HepG2 (cell line): Measurements from ENCODE around the gene RFXAP. TPM values are rescaled to one million over a fixed set of nuclear protein-coding genes. Genes with fewer than 3 reads are reported as not detected.

Experiments
- ATAC-seq: fragments of 200-7000 bp; cut with Tn5 transposase; 3 replicates; pipeline ENCODE4 v1.9.1; 2020; ENCODE audit warnings: mild to moderate bottlenecking, moderate library complexity
- BruUV-seq: library from RNA; stranded (reverse); fragments of 400-500 nt; replicated peaks from 2 replicates; lab custom pipeline; 2021; lab: Mats Ljungman, UMichigan
- CTCF ChIA-PET: fragments of 300-600 bp; formaldehyde crosslinking; extraction: SDS; loops from one replicate; lab custom pipeline; 2021; ENCODE audit warnings: low total read pairs, inconsistent platforms, low intra/inter-chr PET ratio; lab: Yijun Ruan, JAX
- POLR2A ChIA-PET: fragments of 350-600 bp; sonication (Branson Sonifier 250); formaldehyde crosslinking; loops from one replicate; lab custom pipeline; 2020; ENCODE audit warnings: antibody characterized with exemption, inconsistent platforms; lab: Yijun Ruan, JAX
- DNase-seq: peaks from one replicate; pipeline ENCODE4 v3.0.0-alpha.2; 2015; ENCODE audit warnings: low spot score
- FAIRE-seq: peaks from 3 replicates; lab custom pipeline; 2011; peaks lifted over from hg19 to GRCh38; lab: Jason Lieb, UNC
- H2AFZ ChIP-seq: one replicate; pipeline ENCODE4 v1.6.1; 2011; ENCODE audit warnings: low read length, inconsistent platforms
- H3K27ac ChIP-seq: fragments of 300-600 bp; 3 replicates; pipeline ENCODE4 v1.8.0; 2011; ENCODE audit warnings: mixed run types, mild to moderate bottlenecking, mixed read lengths, low read length, inconsistent platforms; ENCODE audit not compliant: insufficient read depth; ENCODE audit errors: extremely low read length
- H3K27me3 ChIP-seq, 2 experiments: fragments of 200-600 bp in 1 of 2; 2 replicates in 1 of 2; 3 replicates in 1 of 2; pipeline versions ENCODE4 v1.6.0 to v1.8.0; 2011; ENCODE audit warnings: low read length in 2 of 2, mild to moderate bottlenecking in 2 of 2, moderate library complexity in 2 of 2, inconsistent platforms in 1 of 2; ENCODE audit not compliant: insufficient read depth in 2 of 2, control insufficient read depth in 1 of 2
- H3K36me3 ChIP-seq, 2 experiments: fragments of 200-600 bp in 1 of 2; replicated peaks in 1 of 2; 2 replicates in 1 of 2; 3 replicates in 1 of 2; pipeline versions ENCODE4 v1.5.1 to v1.8.0; 2011; ENCODE audit warnings: low read length in 2 of 2, inconsistent platforms in 1 of 2; ENCODE audit not compliant: insufficient read depth in 2 of 2, control insufficient read depth in 1 of 2
- H3K4me1 ChIP-seq: 2 replicates; pipeline ENCODE4 v1.5.1; 2012; ENCODE audit warnings: low read length, inconsistent platforms; ENCODE audit not compliant: insufficient read depth
- H3K4me2 ChIP-seq: 2 replicates; pipeline ENCODE4 v1.6.0; 2011; ENCODE audit warnings: low read depth, low read length, inconsistent platforms
- H3K4me3 ChIP-seq, 3 experiments: fragments of 200-600 bp in 1 of 3; sonication (generic), shearing (Covaris generic) in 1 of 3; replicated peaks in 1 of 3; 2 replicates each; pipeline ENCODE4 v1.5.1; 2011 to 2016; ENCODE audit warnings: low read length in 3 of 3, inconsistent platforms in 2 of 3, low read depth in 2 of 3, mild to moderate bottlenecking in 2 of 3, control low read depth in 1 of 3, mixed read lengths in 1 of 3; ENCODE audit not compliant: insufficient read depth in 1 of 3
- H3K79me2 ChIP-seq: one replicate; pipeline ENCODE4 v1.6.1; 2011; ENCODE audit warnings: low read length, inconsistent platforms; ENCODE audit not compliant: insufficient read depth
- H3K9ac ChIP-seq: 2 replicates; pipeline ENCODE4 v1.6.0; 2011; ENCODE audit warnings: mild to moderate bottlenecking, low read depth, low read length, inconsistent platforms; ENCODE audit not compliant: insufficient read depth
- H3K9me3 ChIP-seq: 2 replicates; pipeline ENCODE4 v1.5.1; 2012; ENCODE audit warnings: mild to moderate bottlenecking, low read length
- H4K20me1 ChIP-seq: 2 replicates; pipeline ENCODE4 v1.6.0; 2011; ENCODE audit warnings: inconsistent platforms, mild to moderate bottlenecking, low read length, moderate library complexity; ENCODE audit not compliant: insufficient read depth
- CC2D1A ChIP-seq: sonication (generic); formaldehyde crosslinking; IDR thresholded peaks from 2 replicates; pipeline ENCODE4 v1.8.1; 2023; ENCODE audit warnings: mild to moderate bottlenecking, missing genetic modification reagents
- GFI1 ChIP-seq: sonication (generic); formaldehyde crosslinking; IDR thresholded peaks from 2 replicates; pipeline ENCODE4 v1.5.0; 2020; ENCODE audit warnings: missing genetic modification reagents, mild to moderate bottlenecking, borderline replicate concordance
- MAZ ChIP-seq, 2 experiments: sonication (generic) in 1 of 2; formaldehyde crosslinking in 1 of 2; IDR thresholded peaks; 2 replicates each; pipeline versions ENCODE4 v1.5.0 to v1.6.1; 2012 to 2020; ENCODE audit warnings: low read depth in 2 of 2, mild to moderate bottlenecking in 2 of 2, borderline replicate concordance in 1 of 2, improper control_type of control experiment in 1 of 2, low read length in 1 of 2, missing genetic modification reagents in 1 of 2, moderate library complexity in 1 of 2
- MIER3 ChIP-seq: IDR thresholded peaks from 2 replicates; pipeline ENCODE4 v1.6.1; 2016; ENCODE audit warnings: missing compliant biosample characterization, borderline replicate concordance
- NFYC ChIP-seq: IDR thresholded peaks from 2 replicates; pipeline ENCODE4 v1.6.1; 2016; ENCODE audit warnings: missing genetic modification reagents, missing compliant biosample characterization
- ONECUT2 ChIP-seq: sonication (generic); formaldehyde crosslinking; IDR thresholded peaks from 2 replicates; pipeline ENCODE4 v1.4.0; 2020; ENCODE audit warnings: missing genetic modification reagents
- PBX2 ChIP-seq: IDR thresholded peaks from 2 replicates; pipeline ENCODE4 v1.6.1; 2016; ENCODE audit warnings: control low read depth
- POLR2A ChIP-seq, 2 experiments: IDR thresholded peaks; 2 replicates each; pipeline ENCODE4 v1.6.1; 2011; ENCODE audit warnings: low read depth in 2 of 2, low read length in 2 of 2, mild to moderate bottlenecking in 1 of 2, moderate library complexity in 1 of 2; ENCODE audit not compliant: insufficient read depth in 1 of 2
- RBFOX2 ChIP-seq: fragments of 200-400 bp; formaldehyde crosslinking; IDR thresholded peaks from 2 replicates; pipeline ENCODE4 v1.6.1; 2017; ENCODE audit warnings: low read depth, mild to moderate bottlenecking, low read length
- ZNF563 ChIP-seq: sonication (generic); formaldehyde crosslinking; IDR thresholded peaks from 2 replicates; pipeline ENCODE4 v1.8.0; 2022; ENCODE audit warnings: mild to moderate bottlenecking, moderate library complexity, missing genetic modification reagents
- ZNF572 ChIP-seq: sonication (generic); formaldehyde crosslinking; IDR thresholded peaks from 2 replicates; pipeline ENCODE4 v1.5.1; 2020; ENCODE audit warnings: mild to moderate bottlenecking, missing genetic modification reagents
- WGBS: methylation state at CpG from one replicate; pipeline ENCODE4 v1.1.6; 2017; ENCODE audit warnings: low lambda C conversion rate; 5-methylcytosine and 5-hydroxymethylcytosine counted together
- in situ Hi-C: cut with HindIII; loops from 2 replicates; pipeline ENCODE4 v1.10.0; 2017; ENCODE audit warnings: low pct_unique_long_range_greater_than_20kb; ENCODE audit not compliant: extremely low pct_ligation_motif_present
- intact Hi-C: fragments of 100-400 bp; cut with micrococcal nuclease; formaldehyde crosslinking; loops from one replicate; pipeline ENCODE4 v1.10.0; 2022; ENCODE audit not compliant: unreplicated experiment
- polyA plus RNA-seq, 8 experiments: library from polyadenylated mRNA; depleted of rRNA in 3 of 8; stranded (reverse) in 7 of 8; unstranded in 1 of 8; fragments of >200 nt; fragmentation: Illumina TruSeq in 4 of 8; extraction: Trizol in 4 of 8; gene quantifications; 2 replicates each; pipeline versions ENCODE4 v1.2.1 to v1.2.3, GENCODE V29; 2011 to 2016; ENCODE audit warnings: low read depth in 4 of 8, missing spikeins in 1 of 8, mixed read lengths in 1 of 8; ENCODE audit not compliant: insufficient read depth in 1 of 8
- total RNA-seq, 5 experiments: library from RNA; depleted of rRNA; stranded (reverse); fragments of >200 nt; fragmentation: Illumina TruSeq; extraction: Trizol; gene quantifications; 2 replicates each; pipeline ENCODE4 v1.2.3, GENCODE V29; 2016; ENCODE audit warnings: low read depth in 1 of 5

The RFXAP gene
- total and polyA plus RNA-seq, 2 of the 13 experiments (the other 11 are each of a cell fraction or from before 2014, with no cell fraction given) = 1.8 to 7.9 TPM

GRCh38 chr13:36769545-36769944 lies 49.5 kb upstream of the RFXAP start:
- intact Hi-C loops (no loop called here), in situ Hi-C loops (no loop called here)
- no TSS peak for BruUV-seq
- H3K4me3 ChIP-seq = no peak overlapping the region
- H3K4me1 ChIP-seq = no peaks in the 10 kb centered on the region
- 20% methylated on average over 4 of the region's 4 CpGs for WGBS
- H3K4me2 ChIP-seq = no peak overlapping the region
- H3K27ac ChIP-seq = no peak overlapping the region
- DNase-seq (no peak), FAIRE-seq (no peak), ATAC-seq (no peak)
- H3K27me3 ChIP-seq = 0 out of 5 replicates have a peak, but pooled peaks cover 0 to 3% of the 10 kb centered on the region in 2 experiments
- H3K79me2 ChIP-seq = no peaks in the 10 kb centered on the region
- CTCF ChIA-PET = no interaction called here
- POLR2A ChIA-PET = no interaction called here
- no peaks in the 10 kb centered on the region for H3K36me3 ChIP-seq
- no peak overlapping the region for H3K9ac ChIP-seq
- H3K9me3 ChIP-seq = peaks cover 13% of the 10 kb centered on the region
- no peak for TF ChIP-seq GFI1 (CRISPR knock-in tag)
- TF ChIP-seq PBX2 (CRISPR knock-in tag) = no peak
- no peak for TF ChIP-seq RBFOX2
- TF ChIP-seq ONECUT2 = no peak
- no peak for TF ChIP-seq CC2D1A (CRISPR knock-in tag)
- TF ChIP-seq ZNF572 (CRISPR knock-in tag) = no peak
- TF ChIP-seq NFYC (CRISPR knock-in tag) = no peak
- TF ChIP-seq MIER3 (CRISPR knock-in tag) = no peak
- TF ChIP-seq POLR2A (IDR thresholded peaks at IDR 0.05; ENCODE audit: insufficient read depth in 1 of 2, low read depth in 2 of 2, low read length in 2 of 2) = no peak
- no peak overlapping the region for H2AFZ ChIP-seq
- no peaks in the 10 kb centered on the region for H4K20me1 ChIP-seq

GRCh38 chr13:36770741-36771140 lies 48.3 kb upstream of the RFXAP start:
- no TSS peak for BruUV-seq
- ChIA-PET POLR2A (no interaction called here), CTCF (no interaction called here)
- intact Hi-C loops = no loop called here
- WGBS = 2% methylated on average over 2 of the region's 2 CpGs
- Histone ChIP-seq H2AFZ (no peak overlapping the region), H3K4me2 (no peak overlapping the region), H3K36me3 (no peaks in the 10 kb centered on the region), H3K27ac (no peak overlapping the region), H3K79me2 (no peaks in the 10 kb centered on the region), H3K9ac (no peak overlapping the region), H3K4me1 (no peaks in the 10 kb centered on the region), H3K27me3 (peaks cover 0 to 6% of the 10 kb centered on the region in 2 experiments; a peak in 1 of 5 replicates), H3K9me3 (peaks cover 13% of the 10 kb centered on the region), H4K20me1 (no peaks in the 10 kb centered on the region), H3K4me3 (no peak overlapping the region)
- no peak for FAIRE-seq
- no peak for DNase-seq
- TF ChIP-seq ZNF563 (no peak), MAZ (IDR thresholded peaks at IDR 0.05; ENCODE audit: borderline replicate concordance, low read depth, low read length) (no peak), MAZ (CRISPR knock-in tag; IDR thresholded peaks at IDR 0.05; ENCODE audit: low read depth) (no peak)
- in situ Hi-C loops = no loop called here
- no peak for ATAC-seq
